K562 (cell line): Measurements from ENCODE around the gene SLC30A1. TPM values are rescaled to one million over a fixed set of nuclear protein-coding genes. Genes with fewer than 3 reads are reported as not detected.

Experiments
- ATF1 ChIP-seq, 2 experiments: fragments of 450-650 bp in 1 of 2; IDR thresholded peaks; 2 replicates each; pipeline ENCODE4 v1.6.1; 2016; ENCODE audit warnings: missing compliant biosample characterization in 1 of 2, missing genetic modification characterization in 1 of 2
- ELK3 ChIP-seq: fragments of 450-650 bp; formaldehyde crosslinking; IDR thresholded peaks from 2 replicates; pipeline ENCODE4 v1.4.0; 2020; ENCODE audit warnings: mild to moderate bottlenecking
- ILF3 ChIP-seq: fragments of 450-650 bp; IDR thresholded peaks from 2 replicates; pipeline ENCODE4 v1.6.1; 2018; ENCODE audit warnings: antibody characterized with exemption, mild to moderate bottlenecking, moderate library complexity, borderline replicate concordance
- MEF2D ChIP-seq: conservative IDR thresholded peaks from 2 replicates; pipeline ENCODE4 v1.6.1; 2016; ENCODE audit warnings: low read depth, missing genetic modification characterization, missing compliant biosample characterization
- MTA3 ChIP-seq: fragments of 450-650 bp; formaldehyde crosslinking; IDR thresholded peaks from 2 replicates; pipeline ENCODE4 v1.6.1; 2017; ENCODE audit warnings: mild to moderate bottlenecking, borderline replicate concordance
- MYNN ChIP-seq, 2 experiments: sonication (generic); formaldehyde crosslinking in 1 of 2; IDR thresholded peaks; 2 replicates each; pipeline versions ENCODE4 v1.5.0 to v1.6.1; 2016 to 2020; ENCODE audit warnings: antibody characterized with exemption in 1 of 2, missing genetic modification reagents in 1 of 2
- NCOA4 ChIP-seq: fragments of 450-650 bp; IDR thresholded peaks from 2 replicates; pipeline ENCODE4 v1.6.1; 2018; ENCODE audit warnings: mild to moderate bottlenecking; ENCODE audit not compliant: partially characterized antibody
- NFIX ChIP-seq: fragments of 250-450 bp; sonication (Bioruptor Pico); IDR thresholded peaks from 2 replicates; pipeline ENCODE4 v1.4.0; 2020; ENCODE audit warnings: low read depth, mild to moderate bottlenecking, moderate library complexity
- PBX2 ChIP-seq, 2 experiments: IDR thresholded peaks in 1 of 2; conservative IDR thresholded peaks in 1 of 2; 2 replicates each; pipeline ENCODE4 v1.6.1; 2016; ENCODE audit warnings: low read depth in 2 of 2, mild to moderate bottlenecking in 1 of 2, missing compliant biosample characterization in 1 of 2, missing genetic modification characterization in 1 of 2, moderate library complexity in 1 of 2
- PKNOX1 ChIP-seq: fragments of 450-650 bp; IDR thresholded peaks from 2 replicates; pipeline ENCODE4 v1.6.1; 2016
- SREBF1 ChIP-seq: fragments of 150-350 bp; IDR thresholded peaks from 2 replicates; pipeline ENCODE4 v1.6.1; 2014; ENCODE audit warnings: antibody characterized with exemption, low read depth, low read length, borderline replicate concordance
- SRF ChIP-seq, 2 experiments: fragments of 250-450, 450-650 bp in 1 of 2; sonication (Bioruptor Pico) in 1 of 2; sonication (generic) in 1 of 2; formaldehyde crosslinking; IDR thresholded peaks; 2 replicates each; pipeline versions ENCODE4 v1.5.0 to v1.5.1; 2020 to 2022; ENCODE audit warnings: mild to moderate bottlenecking in 1 of 2, missing genetic modification reagents in 1 of 2
- ZNF444 ChIP-seq: fragments of 250-450 bp; sonication (Bioruptor Pico); IDR thresholded peaks from 2 replicates; pipeline ENCODE4 v1.4.0; 2020; ENCODE audit warnings: mild to moderate bottlenecking, moderate library complexity
- polyA plus RNA-seq, 8 experiments: library from polyadenylated mRNA; depleted of rRNA in 4 of 8; stranded (reverse) in 5 of 8; unstranded in 3 of 8; fragments of >200 nt; fragmentation: Nextera tagmentation in 2 of 8; fragmentation: Illumina TruSeq in 1 of 8; extraction: Ambion mirVana in 2 of 8; extraction: Trizol in 1 of 8; gene quantifications; 2 replicates each; pipeline versions ENCODE4 v1.2.1 to v1.2.3, GENCODE V29; 2011 to 2014; ENCODE audit warnings: inconsistent platforms in 1 of 8, missing spikeins in 1 of 8
- total RNA-seq, 7 experiments: library from RNA; depleted of rRNA in 6 of 7; stranded (reverse); fragments of >200 nt in 6 of 7; fragmentation: Illumina TruSeq in 2 of 7; extraction: Trizol in 2 of 7; gene quantifications; 2 replicates each; pipeline versions ENCODE4 v1.2.1 to v1.2.3, GENCODE V29; 2011 to 2021; ENCODE audit warnings: low replicate concordance in 1 of 7
- TF ChIP-seq, protein P1 (sequence below): fragments of 450-650 bp; IDR thresholded peaks from one replicate; pipeline ENCODE4 v1.6.1; 2018; ENCODE audit warnings: mild to moderate bottlenecking, moderate library complexity; ENCODE audit not compliant: partially characterized antibody
- TF ChIP-seq, protein P2 (sequence below): fragments of 450-650 bp; IDR thresholded peaks from 2 replicates; pipeline ENCODE4 v1.6.1; 2017; ENCODE audit warnings: mild to moderate bottlenecking, moderate library complexity
- TF ChIP-seq, protein P3 (sequence below): fragments of 150-350 bp; conservative IDR thresholded peaks from 2 replicates; pipeline ENCODE4 v1.6.1; 2014; ENCODE audit warnings: low read length

SLC30A1 gene
- total and polyA plus RNA-seq, 9 of the 15 experiments (the other 6 are each of a cell fraction or from before 2014, with no cell fraction given): 4.1 to 14.4 (median 6.6) TPM

DNA sequence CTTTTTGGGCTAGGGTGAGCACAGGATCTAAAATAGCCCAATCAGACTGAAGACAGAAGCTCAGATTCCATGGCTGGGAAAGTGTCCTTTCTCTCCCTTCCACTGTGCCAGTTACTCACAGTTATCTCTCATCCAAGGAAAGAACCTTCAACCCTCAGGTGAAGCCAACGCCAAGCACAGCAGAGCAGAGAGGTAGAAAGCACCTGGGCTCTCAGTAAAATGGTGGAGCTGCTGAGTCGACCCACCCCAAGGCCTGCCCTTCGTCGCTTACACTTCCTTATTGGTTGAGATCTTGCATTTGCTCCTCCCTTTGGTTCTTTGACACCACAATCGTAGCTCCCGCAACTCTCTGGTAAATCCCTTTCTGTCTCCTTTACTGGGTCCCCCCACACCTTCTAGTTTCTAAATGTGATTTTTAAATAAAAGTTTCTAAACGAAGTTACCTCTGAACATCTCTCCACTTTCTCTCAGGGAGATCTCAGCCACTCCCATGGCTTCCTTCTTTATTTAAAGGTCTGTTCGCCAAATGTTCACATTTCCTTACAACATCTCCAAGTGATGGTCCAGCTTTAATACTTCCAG lies 27.5 kb upstream of the SLC30A1 start (continued):
- no peak for TF ChIP-seq ZNF444 (CRISPR knock-in tag)
- no peak for TF ChIP-seq SRF (CRISPR knock-in tag; IDR thresholded peaks at IDR 0.05)
- no peak for TF ChIP-seq NFIX (CRISPR knock-in tag)
- TF ChIP-seq, protein P1, sequence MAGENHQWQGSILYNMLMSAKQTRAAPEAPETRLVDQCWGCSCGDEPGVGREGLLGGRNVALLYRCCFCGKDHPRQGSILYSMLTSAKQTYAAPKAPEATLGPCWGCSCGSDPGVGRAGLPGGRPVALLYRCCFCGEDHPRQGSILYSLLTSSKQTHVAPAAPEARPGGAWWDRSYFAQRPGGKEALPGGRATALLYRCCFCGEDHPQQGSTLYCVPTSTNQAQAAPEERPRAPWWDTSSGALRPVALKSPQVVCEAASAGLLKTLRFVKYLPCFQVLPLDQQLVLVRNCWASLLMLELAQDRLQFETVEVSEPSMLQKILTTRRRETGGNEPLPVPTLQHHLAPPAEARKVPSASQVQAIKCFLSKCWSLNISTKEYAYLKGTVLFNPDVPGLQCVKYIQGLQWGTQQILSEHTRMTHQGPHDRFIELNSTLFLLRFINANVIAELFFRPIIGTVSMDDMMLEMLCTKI: no peak
- no peak for TF ChIP-seq MEF2D (tag)
- TF ChIP-seq, protein P2, sequence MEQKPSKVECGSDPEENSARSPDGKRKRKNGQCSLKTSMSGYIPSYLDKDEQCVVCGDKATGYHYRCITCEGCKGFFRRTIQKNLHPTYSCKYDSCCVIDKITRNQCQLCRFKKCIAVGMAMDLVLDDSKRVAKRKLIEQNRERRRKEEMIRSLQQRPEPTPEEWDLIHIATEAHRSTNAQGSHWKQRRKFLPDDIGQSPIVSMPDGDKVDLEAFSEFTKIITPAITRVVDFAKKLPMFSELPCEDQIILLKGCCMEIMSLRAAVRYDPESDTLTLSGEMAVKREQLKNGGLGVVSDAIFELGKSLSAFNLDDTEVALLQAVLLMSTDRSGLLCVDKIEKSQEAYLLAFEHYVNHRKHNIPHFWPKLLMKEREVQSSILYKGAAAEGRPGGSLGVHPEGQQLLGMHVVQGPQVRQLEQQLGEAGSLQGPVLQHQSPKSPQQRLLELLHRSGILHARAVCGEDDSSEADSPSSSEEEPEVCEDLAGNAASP: no peak
- TF ChIP-seq ELK3: no peak
- TF ChIP-seq ATF1 (CRISPR knock-in tag; IDR thresholded peaks at IDR 0.05): no peak
- no peak; the same call in 1 of the 2 replicates for TF ChIP-seq ATF1 (tag; IDR thresholded peaks at IDR 0.05)
- TF ChIP-seq NCOA4: no peak
- no peak for TF ChIP-seq ILF3
- TF ChIP-seq, protein P3, sequence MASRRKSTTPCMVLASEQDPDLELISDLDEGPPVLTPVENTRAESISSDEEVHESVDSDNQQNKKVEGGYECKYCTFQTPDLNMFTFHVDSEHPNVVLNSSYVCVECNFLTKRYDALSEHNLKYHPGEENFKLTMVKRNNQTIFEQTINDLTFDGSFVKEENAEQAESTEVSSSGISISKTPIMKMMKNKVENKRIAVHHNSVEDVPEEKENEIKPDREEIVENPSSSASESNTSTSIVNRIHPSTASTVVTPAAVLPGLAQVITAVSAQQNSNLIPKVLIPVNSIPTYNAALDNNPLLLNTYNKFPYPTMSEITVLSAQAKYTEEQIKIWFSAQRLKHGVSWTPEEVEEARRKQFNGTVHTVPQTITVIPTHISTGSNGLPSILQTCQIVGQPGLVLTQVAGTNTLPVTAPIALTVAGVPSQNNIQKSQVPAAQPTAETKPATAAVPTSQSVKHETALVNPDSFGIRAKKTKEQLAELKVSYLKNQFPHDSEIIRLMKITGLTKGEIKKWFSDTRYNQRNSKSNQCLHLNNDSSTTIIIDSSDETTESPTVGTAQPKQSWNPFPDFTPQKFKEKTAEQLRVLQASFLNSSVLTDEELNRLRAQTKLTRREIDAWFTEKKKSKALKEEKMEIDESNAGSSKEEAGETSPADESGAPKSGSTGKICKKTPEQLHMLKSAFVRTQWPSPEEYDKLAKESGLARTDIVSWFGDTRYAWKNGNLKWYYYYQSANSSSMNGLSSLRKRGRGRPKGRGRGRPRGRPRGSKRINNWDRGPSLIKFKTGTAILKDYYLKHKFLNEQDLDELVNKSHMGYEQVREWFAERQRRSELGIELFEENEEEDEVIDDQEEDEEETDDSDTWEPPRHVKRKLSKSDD: no peak
- TF ChIP-seq PKNOX1: 0 out of 2 replicates have a peak, but pooled peaks have one; percentile 18
- no peak for TF ChIP-seq MTA3
- TF ChIP-seq MYNN (IDR thresholded peaks at IDR 0.05): no peak
- TF ChIP-seq MYNN (CRISPR knock-in tag; IDR thresholded peaks at IDR 0.05): no peak
- no peak for TF ChIP-seq PBX2 (CRISPR knock-in tag; IDR thresholded peaks at IDR 0.05; ENCODE audit: low read depth)
- TF ChIP-seq PBX2 (tag; conservative IDR thresholded peaks at IDR 0.05; ENCODE audit: low read depth): no peak
- no peak for TF ChIP-seq SREBF1
